AML-193 (cell line): ENCODE data around the gene SERTAD3.
"Not testable (repeated sequence)": the region's sequence is repeated elsewhere in the genome, so short reads cannot be mapped to it uniquely, and the experiment has no call there.

Experiments used
- DNase-seq, 2 experiments: peaks; one replicate each; lab custom pipeline; 2025; lab: John Stamatoyannopoulos, UW

The SERTAD3 gene

GRCh38 chr19:40411125-40411842 lies 32.9 kb downstream of the SERTAD3 start:
- DNase-seq: no peak

DNA sequence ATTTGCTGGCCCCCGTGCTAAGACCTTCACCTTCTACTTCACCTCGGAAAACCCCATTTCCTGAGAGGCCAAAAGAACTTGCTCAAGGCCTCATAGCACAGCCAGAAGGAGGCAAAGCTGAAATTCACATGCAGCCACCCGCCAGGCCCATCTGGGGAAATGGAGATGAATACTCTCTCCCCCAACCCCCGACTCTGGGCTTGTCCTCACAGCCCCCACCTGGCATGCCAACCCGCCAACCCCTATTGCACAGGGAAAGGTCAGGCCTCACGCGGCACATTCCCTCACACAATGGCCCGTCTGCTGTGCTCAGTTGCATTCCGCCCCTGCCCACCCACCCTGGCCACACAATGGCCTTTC lies 34.1 kb downstream of the SERTAD3 start:
- no peak for DNase-seq

GRCh38 chr19:40408598-40408925 lies 35.6 kb downstream of the SERTAD3 start:
- not testable (repeated sequence) for DNase-seq

DNA sequence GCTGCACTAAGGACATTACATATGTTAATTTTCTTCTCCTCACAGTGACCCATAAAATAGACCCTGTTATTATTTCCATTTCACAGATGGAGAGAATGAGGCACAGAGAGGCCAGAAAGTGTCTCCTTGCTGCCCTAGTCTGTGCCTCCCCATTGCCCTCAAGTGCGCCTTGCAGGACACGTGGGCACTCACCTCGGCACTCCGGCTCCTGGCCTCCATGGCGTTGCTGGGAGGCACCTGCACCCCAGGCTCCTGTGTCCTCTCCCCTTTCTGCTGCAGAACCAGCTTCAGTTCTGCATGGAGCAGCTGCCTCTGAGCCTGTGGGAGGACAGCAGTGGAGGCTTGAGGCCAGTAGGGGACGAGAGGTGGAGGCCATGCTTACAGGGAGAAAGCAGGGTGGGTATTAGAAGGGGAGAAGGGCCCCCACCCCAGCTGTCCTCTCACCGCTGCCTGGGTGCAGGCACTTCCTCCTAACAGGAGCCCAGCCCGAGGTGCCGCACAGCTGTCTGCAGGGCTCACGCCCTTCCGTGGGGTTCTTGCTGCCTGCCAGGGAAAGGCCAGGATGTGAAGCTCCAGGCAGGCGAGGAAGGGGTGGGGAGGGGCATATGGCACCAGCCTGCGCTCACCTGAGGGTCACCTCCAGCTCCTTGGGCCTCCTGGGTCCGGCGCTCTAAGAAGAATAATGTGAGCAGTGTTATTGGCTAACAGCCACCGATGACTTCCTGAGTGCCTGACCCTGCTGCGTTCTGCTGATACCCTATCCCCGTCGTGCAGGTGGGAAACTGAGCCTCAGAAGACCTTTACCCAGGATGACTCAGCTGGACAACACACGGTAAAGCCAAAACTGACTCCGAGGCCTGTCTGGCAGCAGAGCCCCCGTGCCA lies 36.2 kb downstream of the SERTAD3 start:
- no peak for DNase-seq

- peak; percentile 69 to 74 for DNase-seq
Measured at GRCh38 chr19:40403262-40403984, 40.7 kb downstream of the SERTAD3 start.

GRCh38 chr19:40400559-40400958 lies 43.6 kb downstream of the SERTAD3 start:
- no peak for DNase-seq

GRCh38 chr19:40398417-40399131 lies 45.6 kb downstream of the SERTAD3 start:
- no peak for DNase-seq

DNA sequence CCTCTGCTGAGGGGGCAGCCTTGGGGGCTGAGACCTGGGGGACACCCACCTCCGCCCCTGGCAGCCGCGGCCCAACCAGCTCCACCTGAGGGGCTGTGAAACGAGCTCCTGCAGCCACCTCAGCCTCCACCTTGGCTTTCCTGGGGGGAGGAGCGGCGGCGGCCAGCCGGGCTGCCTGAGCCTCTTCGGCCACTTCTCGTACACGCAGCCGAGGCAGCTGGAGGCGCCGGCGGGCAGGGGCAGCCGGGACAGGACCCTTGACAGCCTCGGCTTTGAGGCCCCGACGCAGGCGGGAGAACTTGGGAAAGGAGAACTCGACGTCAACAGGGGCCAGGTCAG lies 46.6 kb downstream of the SERTAD3 start:
- DNase-seq: no peak

- DNase-seq: no peak
Measured at GRCh38 chr19:40396886-40397567, 47.1 kb downstream of the SERTAD3 start.

GRCh38 chr19:40395956-40396355 lies 48.2 kb downstream of the SERTAD3 start:
- DNase-seq: no peak

DNA sequence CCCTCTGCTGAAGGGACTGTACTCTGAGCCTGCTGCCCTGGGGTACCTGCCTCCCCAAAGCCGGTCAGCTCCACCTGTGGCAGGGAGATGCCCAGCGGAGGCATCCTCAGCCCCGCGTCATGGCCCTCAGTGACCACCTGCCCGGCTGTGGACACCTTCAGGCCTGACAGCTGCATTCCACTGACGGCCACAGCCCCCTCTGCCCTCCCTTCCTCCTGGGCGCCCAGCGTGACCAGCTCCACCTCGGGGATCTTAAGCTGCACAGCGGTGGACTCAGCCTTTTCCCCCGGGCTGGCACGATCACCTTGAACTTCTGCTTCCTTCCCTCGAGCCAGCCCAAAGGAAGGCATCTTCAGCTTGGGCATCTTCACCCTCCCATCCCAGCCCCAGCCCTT lies 49.3 kb downstream of the SERTAD3 start:
- DNase-seq: no peak

- DNase-seq: no peak
Measured at GRCh38 chr19:40393894-40394815, 50.0 kb downstream of the SERTAD3 start.

- no peak for DNase-seq
Measured at GRCh38 chr19:40392894-40393517, 51.1 kb downstream of the SERTAD3 start.

GRCh38 chr19:40392123-40392522 lies 52.0 kb downstream of the SERTAD3 start:
- no peak for DNase-seq
